NCI-H526 (cell line): ENCODE results near the gene GSG1.
"Not testable (repeated sequence)": the region's sequence is repeated elsewhere in the genome, so short reads cannot be mapped to it uniquely, and the experiment has no call there.

Experiments
- DNase-seq, 2 experiments: peaks; one replicate each; lab custom pipeline; 2025; lab: John Stamatoyannopoulos, UW

Gene GSG1

DNA sequence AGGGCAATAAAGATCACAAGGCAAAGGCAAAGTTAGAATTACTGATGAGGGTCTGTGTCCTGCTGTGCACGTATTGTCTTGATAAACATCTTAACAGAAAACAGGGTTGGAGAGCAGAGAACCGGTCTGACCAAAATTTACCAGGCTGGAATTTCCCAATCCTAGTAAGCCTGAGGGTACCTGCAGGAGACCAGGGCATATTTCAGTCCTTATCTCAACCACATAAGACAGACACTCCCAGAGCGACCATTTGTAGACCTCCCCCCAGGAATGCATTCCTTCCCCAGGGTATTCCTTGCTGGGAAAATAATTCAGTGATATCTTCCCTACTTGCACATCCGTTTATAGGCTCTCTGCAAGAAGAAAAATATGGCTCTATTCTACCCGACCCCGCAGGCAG, 49.9 kb downstream of the GSG1 start:
- not testable (repeated sequence) for DNase-seq

- DNase-seq: no peak
Measured at GRCh38 chr12:13052421-13052820, 51.0 kb downstream of the GSG1 start.

DNA sequence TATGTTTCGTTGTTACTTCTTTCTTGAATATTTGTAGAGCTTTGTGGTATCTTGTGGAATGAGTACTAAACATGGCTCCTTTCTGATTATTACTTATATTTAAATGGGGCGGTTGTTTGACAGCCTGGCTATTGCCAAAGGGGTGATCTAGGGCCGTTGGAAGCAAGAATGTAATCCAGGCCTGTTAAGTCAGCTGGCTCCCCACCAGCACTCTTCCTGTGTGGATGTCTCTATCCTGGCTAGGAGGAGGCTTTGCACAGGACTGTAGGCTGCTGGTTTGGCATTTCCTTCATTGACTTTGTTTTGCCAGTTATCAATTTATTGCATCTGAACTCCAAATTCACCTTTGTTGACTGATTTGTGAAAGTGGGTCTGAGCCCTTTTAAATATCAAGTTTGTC, 53.7 kb downstream of the GSG1 start:
- no peak for DNase-seq

DNA sequence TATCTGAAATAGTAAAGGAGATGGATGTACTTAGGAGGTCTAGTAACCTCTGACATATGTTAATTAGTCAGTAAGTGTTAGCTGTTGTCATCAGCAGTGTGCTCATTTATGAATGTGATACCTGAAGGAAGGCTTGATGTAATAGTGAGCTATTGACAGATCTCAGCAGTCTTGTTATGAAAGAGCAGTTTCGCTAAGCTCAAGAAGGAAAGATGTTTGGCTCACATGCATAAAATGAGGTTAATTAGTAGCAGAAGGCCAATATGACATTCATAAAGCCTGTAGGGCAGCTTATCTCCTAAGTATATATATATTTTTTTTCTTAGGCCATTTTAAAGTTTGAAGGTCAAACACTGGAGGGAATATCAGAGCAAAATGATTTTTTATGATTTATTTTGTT, 56.5 kb downstream of the GSG1 start:
- DNase-seq: no peak

GRCh38 chr12:13045816-13046215, 57.7 kb downstream of the GSG1 start:
- DNase-seq: no peak

GRCh38 chr12:13044906-13045299, 58.6 kb downstream of the GSG1 start:
- no peak for DNase-seq

- peak; percentile 13 to 87 for DNase-seq
Measured at GRCh38 chr12:13044002-13044905, 59.2 kb downstream of the GSG1 start, which contains the start of gene FAM234B. TSS of gene FAM234B (plus strand) at chr12:13044381. CDS start at chr12:13044404, 23 bp downstream.

GRCh38 chr12:13042666-13043230, 60.7 kb downstream of the GSG1 start:
- DNase-seq: no peak

DNA sequence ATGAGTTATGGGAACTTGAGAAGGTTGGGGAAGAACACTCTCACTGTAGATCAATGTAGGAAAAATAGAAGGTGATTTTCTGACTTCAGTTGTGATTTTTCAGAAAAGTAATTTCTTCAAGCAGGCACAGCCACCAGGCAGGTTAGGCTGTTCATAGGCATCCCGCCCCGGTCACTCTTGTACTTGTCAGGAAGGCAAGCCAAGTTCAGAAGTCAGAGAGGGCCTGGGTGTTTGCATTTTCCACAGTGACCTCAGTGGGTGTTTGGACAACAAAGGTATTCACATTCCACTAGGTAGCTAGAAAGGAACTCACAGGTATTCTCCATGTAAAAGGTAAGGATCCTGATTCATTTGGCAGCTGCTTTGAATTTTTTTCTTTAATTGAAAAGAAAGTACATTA, 62.2 kb downstream of the GSG1 start:
- no peak for DNase-seq

- peak; percentile 36 to 47 for DNase-seq
Measured at GRCh38 chr12:13039328-13039956, 64.0 kb downstream of the GSG1 start.

DNA sequence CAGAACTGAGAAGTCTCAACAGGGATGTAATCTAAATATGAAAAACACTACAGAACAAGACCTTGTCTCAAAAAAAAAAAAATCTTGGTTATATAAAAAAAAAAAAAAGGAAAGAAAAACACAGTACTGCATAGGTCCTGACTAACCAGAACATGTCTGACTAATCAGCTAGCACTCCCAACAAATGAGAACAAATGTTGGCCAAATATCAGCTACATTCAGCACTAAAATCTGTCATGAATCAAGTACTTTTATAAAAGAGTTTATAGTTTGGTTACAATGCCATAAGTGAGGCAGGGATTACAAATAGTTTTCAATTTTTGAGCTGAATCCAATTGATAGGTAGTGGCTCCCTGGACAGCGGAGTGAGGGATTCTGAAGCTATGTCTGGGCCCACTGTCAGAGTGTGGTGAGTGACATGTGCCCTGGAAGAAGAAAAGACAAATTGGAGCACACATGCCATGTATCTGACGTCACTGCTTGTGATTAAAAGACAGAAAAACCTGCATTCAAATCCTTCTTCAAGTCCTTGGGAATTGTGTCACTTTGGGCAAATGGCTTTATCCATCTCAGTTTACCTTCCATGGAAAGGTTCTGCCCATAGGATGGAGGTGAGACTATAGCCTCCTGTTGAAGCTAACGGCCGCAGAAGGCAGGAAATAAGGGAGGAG, 64.8 kb downstream of the GSG1 start:
- DNase-seq: no peak

DNA sequence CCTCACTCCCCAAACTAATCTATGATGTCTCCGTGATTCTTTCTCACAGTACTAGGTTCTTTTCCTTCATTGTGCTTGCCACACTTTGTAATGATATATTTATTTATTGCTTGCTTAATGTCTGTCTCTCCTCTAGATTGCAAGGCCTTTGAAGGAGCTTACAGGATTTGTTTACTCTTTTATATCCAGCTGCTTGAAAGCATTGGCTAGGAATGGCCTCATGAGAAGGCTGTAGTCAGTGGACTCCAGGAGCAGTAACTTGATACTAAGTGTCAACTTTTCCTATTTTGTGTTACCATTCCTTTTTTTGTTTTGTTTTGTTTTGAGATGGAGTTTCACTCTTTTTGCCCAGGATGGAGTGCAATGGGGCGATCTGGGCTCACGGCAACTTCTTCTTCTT, 66.6 kb downstream of the GSG1 start:
- DNase-seq: no peak

DNA sequence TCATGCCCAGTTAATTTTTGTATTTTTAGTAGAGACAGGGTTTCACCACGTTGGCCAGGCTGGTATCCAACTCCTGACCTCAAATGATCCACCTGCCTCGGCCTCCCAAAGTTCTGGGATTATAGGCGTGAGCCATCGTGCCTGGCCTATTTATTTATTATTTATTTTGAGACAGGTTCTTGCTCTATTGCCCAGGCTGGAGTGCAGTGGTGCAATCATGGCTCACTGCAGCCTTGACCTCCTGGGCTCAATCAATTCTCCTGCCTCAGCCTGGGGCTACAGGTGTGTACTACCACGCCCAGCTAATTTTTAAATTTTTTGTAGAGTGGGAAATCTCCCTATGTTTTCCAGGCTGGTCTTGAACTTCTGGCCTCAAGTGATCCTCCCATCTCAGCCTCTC, 68.1 kb downstream of the GSG1 start:
- DNase-seq: not testable (repeated sequence)
